Fibroblast of skin of right quadriceps (primary cell): ENCODE results near the gene NTN3.

Source experiments
- DNase-seq: peaks from one replicate; pipeline ENCODE4 v3.0.0-alpha.2; 2013

NTN3 gene

GRCh38 chr16:2497695-2498484 lies 26.8 kb downstream of the NTN3 start:
- no peak for DNase-seq

DNA sequence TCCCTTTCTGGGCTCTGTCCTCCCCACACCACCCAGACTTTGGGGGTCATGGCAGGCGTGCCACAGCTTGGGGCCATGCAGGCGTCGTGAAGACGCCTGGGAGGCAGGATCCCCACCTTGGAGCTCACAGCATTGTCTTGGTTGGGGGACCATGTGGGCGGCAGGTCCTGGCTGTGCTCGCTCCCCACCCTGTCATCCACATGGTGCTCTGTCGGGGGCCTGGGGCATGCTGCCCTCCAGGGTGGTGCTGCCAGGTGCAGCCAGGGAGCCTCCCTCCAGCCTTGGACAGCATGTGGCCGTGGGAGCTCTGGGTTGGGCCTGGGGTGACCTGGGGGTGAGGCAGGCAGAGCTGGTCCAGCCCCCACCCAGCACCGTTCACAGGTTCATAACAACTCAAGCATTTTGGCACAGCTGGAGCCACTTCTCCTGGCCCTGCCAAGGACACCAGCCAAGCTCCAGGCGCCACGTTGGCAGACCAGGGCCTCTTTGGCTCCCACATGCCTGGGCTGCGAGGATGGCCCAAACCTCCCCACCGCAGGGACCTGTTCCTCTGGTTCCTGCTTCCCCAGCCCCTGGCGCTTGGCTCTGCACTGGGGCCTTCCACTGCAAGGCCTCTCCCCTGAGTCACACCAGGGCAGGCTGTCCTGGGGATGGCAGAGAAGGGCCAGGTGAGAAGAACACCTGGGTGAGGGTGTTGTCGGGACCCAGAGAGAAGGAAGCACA lies 27.6 kb downstream of the NTN3 start:
- no peak for DNase-seq

DNA sequence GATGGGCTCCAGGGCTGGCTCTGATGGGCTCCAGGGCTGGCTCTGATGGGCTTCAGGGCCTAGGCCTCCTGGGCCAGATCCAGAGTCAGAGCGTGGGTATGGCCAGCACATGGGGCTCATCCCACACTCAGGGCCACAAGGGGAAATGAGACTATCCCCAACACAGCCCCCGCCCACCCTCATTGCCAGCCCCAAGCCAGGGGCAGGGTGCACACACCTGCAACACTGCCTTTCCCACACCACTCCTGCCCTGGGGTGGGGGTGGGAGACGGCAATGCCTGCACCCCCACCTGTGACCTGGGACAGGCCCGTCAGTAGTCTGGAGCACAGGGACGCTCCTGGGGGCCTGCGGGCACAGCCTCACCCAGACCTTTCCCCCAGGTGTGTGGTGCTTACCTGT lies 28.4 kb downstream of the NTN3 start:
- no peak for DNase-seq

GRCh38 chr16:2499890-2500429 lies 28.9 kb downstream of the NTN3 start:
- no peak for DNase-seq

- DNase-seq, result no peak
These were observed 29.4 kb downstream of the NTN3 start for GRCh38 chr16:2500430-2500917.

- DNase-seq, result peak; percentile 65
These were observed 30.0 kb downstream of the NTN3 start for GRCh38 chr16:2500918-2501750.

DNA sequence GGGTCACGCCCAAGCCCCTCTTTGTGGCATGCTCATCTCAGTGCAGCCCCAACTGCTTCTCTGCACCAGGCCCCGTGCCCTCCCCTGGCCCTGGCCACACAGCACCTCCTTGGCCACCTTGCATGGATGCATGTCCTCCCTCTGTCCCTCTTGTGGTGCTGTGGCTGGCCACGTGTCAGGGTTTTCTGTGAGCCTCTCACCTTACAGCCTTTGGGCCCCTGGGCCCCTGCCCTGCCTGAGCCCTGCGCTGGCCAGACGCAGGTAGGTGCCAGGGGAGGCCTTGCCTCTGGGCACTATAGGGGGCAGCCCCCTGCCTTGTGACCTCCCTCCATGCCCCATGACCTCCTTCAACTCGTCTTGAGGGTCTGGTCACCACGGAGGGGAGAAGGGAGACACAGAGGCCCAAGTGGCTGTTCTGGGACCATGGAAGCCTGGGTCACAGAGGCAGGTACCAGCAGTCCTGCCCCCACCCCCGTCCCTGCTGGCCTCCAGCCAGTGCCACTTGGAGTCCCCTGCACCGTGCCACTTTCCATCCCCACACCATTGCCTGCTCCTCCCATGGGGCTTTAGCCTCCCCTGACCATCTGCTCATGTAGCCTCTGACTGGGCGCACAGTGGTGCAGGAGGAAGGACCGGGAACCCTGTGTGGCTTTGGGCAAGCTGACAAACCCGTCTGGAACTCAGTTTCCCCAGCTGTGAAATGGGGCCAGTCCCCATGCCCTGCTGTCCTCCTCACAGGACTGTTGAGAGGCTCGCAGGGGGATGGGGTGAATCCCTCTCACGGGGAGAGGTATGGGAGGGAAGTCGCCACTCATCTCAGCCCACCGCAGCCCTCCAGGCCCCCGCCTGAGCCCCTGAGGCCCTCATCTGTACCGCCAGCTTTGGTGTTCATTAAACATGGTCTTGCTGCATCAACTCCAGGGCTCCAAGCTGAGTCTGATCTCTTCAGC lies 31.1 kb downstream of the NTN3 start:
- DNase-seq, result no peak

GRCh38 chr16:2505695-2506094 lies 34.6 kb downstream of the NTN3 start:
- no peak for DNase-seq

DNA sequence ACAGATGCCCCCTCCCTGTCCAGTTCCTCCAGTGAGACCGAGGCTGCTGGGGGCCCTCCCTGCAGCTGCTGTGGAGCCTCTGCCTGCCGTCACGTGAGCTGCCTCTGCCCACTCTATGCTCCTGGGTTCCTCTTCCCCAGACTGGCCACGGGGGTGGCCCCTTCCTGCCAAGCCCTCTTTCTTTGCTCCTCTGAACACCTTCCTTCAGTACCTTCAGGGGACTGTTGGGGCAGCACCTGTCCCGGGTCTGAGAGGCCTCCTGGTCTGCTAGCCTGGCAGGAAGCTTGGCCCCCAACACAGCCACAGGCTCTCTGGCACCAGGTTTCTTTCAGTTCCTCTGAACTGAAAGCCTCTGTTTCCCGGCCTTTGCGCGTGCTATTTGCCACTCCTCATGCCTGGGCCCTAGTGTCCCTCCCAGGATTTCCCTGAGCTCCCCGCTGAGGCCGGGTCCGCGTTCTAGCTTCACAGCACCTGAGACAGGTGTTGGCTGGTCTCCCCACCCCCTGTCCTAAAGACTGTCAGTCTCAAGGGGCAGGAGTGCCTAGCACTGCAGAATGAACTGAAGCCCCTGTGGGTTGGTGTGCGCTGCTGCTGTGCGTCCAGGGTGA lies 36.1 kb downstream of the NTN3 start:
- DNase-seq, result no peak

DNA sequence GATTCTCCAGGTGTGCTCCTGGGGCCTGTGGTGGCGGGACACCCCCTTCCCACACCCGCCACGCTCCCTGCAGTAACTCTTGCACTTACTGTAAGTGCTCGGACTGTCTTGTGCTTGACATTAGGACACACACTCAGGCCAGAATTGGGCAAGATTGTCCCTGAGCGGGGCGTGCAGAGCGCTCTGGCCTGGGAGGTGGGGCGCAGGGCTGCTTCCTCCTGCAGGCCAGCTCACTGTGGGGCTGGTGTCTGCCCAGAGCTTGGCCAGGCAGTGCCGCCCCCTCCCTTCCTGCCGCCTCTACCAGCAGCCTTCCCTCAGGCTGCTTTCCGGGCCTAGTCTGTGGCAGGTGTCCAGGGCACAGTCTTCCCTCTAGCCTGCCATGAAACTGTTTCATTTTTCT lies 36.6 kb downstream of the NTN3 start:
- DNase-seq, result no peak

DNA sequence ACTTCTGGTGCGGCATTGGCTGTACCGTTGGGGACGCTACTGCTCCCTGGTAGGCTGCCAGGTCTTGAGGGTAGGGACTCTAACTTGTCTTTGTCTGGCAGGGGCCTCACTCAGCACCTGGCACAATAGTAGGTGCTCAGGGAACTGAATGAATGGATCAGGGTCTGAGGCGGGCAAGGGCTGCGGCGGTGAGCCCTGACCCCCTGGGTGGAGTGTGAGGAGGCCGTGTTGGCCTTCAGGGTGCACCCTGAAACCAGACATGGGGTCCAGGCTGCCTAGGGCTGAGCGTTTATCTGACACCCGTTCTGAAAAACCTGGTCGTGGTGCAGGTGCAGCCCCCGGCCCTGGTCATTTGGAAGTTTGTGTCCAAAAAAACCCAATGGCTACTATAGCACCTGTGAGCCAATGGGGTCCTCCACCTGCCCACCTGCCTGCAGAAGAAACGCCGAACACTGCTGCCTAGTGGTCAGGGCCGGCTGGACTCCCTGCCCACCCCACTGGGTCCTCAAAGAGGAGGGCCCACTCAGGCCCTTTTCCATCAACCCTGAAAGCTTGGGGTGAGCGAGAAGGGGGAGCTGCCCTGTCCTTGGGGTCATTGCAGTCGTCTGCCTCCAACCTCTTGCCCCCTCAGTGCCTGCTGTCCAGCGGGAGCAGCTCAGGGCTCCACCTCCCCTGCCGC lies 37.8 kb downstream of the NTN3 start:
- DNase-seq, result no peak

GRCh38 chr16:2511128-2511800 lies 40.2 kb downstream of the NTN3 start:
- DNase-seq, result peak; percentile 49

DNA sequence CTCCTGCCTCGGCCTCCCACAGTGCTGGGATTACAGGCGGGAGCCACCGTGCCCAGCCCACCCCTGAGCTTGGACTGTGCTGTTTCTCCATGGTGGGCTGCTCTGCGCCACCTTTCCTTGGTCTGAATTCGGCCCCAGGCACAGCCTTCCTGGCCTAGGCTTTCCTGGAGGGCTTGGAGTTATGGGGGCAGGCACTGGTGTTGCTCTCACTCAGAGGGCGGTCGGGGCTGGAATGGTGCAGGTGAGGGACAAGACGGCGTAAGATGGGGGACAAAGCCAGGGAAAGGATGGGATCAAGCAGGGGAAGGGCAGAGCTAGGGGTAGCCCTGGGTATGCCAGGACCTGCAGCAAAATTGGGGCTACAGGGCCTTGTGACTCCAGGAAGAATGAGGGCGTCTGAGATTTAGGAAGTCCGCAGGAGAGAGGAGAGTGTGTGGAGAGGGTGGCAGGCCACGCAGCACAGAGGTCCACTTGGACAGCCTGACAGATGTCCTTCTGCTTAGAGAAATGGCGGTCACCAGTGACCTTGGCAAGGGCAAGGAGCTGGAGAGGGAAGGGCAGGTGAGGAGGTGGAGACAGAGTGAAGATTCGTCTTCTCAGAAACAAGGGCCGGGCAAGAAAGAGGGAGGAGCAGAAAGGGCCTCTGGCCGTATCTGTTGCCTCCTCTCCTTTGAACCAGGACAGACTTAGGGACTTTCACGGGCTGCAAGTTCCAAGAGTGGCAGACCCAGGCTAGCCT lies 41.1 kb downstream of the NTN3 start:
- no peak for DNase-seq

DNA sequence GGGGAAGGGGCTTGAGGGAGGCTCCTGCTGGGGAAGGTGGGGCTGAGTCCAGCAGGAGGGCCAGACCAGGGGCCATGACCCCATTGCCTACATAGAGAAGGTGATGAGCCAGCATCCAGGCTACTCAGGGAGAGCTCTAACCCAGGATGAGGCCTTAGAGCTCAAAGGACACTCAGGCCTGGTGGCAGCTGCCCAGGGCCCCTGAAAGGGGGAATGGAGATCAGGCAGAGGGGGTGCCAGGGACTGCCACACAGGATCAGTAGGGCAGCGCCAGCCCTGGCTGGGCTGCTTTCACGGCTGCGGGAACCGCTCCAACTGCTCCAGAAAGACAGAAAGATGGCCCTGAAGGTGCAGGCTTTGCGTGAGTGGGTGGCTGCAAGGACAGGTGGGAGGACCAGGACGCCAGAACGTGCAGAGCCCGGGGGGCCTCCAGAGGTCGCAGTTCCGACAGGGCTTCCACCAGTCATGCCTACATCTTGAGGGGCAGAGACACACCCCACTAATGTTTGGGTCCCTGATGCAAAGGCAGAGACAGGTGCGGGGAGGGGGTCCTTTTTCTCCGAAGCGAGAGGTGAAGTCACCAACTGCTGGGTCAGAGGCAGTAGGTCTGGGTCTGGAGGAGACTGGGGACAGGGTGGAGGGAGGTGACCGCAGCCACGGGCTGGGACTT lies 41.8 kb downstream of the NTN3 start:
- no peak for DNase-seq

DNA sequence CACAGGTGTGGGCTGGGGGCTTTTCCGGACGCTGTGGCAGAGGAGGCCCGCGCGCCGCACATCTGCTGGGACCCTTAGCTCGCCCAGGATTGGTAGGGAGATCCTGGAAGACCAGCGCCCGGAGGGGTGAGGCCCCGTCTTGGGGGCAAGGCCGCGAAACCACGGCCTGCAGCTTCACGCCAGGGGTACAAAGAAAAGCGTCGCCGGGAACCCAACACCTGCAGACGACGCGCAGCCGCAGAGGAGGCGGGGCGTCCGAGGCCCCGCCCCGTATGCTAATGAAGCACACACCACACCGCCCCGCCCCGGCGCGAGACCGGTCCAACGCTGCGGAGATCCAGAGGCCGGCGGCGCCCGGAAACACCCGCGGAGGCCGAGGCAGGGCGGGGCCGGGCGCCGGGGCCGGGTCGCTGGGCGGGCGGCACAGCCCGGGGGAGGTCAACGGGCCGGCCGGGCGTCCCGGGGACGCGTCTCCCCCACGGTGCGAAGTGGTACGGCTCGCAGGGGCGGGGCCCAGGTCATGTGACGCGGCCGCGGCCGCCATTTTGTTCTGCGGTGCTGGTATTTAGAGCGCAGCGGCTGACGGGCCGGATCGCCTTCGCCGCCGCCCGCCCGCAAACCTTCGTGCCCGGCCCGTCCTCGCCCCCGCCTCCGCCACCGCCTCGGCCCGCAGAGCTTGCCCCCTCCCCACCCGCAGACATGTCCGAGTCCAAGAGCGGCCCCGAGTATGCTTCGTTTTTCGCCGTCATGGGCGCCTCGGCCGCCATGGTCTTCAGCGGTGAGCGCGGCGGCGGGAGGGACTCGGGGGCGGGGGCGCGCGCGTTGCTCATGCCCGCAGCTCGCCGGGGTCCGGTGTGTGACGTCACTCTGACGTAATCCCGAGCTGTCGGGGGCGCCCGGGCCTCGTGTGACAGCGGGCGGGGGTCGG lies 42.6 kb downstream of the NTN3 start, which contains the start of gene ATP6V0C:
Gene ATP6V0C, plus strand, starts transcription at position 548 of the 928 bp plus-strand sequence. Its CDS starts 152 bp downstream, at position 700.
- peak; percentile 83 for DNase-seq

GRCh38 chr16:2514333-2515179 lies 43.5 kb downstream of the NTN3 start:
- DNase-seq, result no peak
